Small intestine (tissue), 7 donors: Measurements from ENCODE around the gene ITK. TPM values are rescaled to one million over a fixed set of nuclear protein-coding genes. Genes with fewer than 3 reads are reported as not detected.
"Not testable (repeated sequence)": the region's sequence is repeated elsewhere in the genome, so short reads cannot be mapped to it uniquely, and the experiment has no call there.

Experiments
- DNase-seq, 2 donors: peaks; one replicate each; pipeline versions ENCODE4 v3.0.0 to v3.0.0-alpha.2; 2013
- FAIRE-seq: peaks from 2 replicates; lab custom pipeline; 2012; peaks lifted over from hg19 to GRCh38; lab: Jason Lieb, UNC
- H3K27ac ChIP-seq, 3 donors: one replicate each; pipeline ENCODE4 v1.5.1; 2013; ENCODE audit warnings: low read length in 2 of 3, mild to moderate bottlenecking in 2 of 3, control low read depth in 1 of 3, inconsistent platforms in 1 of 3, low read depth in 1 of 3, moderate library complexity in 1 of 3
- H3K27me3 ChIP-seq, 3 donors: one replicate each; pipeline ENCODE4 v1.6.1; 2013; ENCODE audit warnings: low read length in 3 of 3, inconsistent platforms in 1 of 3; ENCODE audit not compliant: control insufficient read depth in 3 of 3, insufficient read depth in 3 of 3
- H3K36me3 ChIP-seq, 3 donors: one replicate each; pipeline ENCODE4 v1.6.1; 2013; ENCODE audit warnings: low read length in 3 of 3, inconsistent platforms in 1 of 3, low read depth in 1 of 3, mild to moderate bottlenecking in 1 of 3, moderate library complexity in 1 of 3; ENCODE audit not compliant: control insufficient read depth in 3 of 3, insufficient read depth in 2 of 3
- H3K4me1 ChIP-seq, 3 donors: one replicate each; pipeline ENCODE4 v1.6.1; 2013; ENCODE audit warnings: low read length in 2 of 3, inconsistent platforms in 1 of 3, low read depth in 1 of 3, mild to moderate bottlenecking in 1 of 3, moderate library complexity in 1 of 3; ENCODE audit not compliant: control insufficient read depth in 3 of 3, insufficient read depth in 2 of 3
- H3K4me3 ChIP-seq, 3 donors: one replicate each; pipeline ENCODE4 v1.5.1; 2013; ENCODE audit warnings: low read length in 3 of 3, control low read depth in 1 of 3, inconsistent platforms in 1 of 3, low read depth in 1 of 3, mild to moderate bottlenecking in 1 of 3, moderate library complexity in 1 of 3
- H3K9me3 ChIP-seq, 2 donors: one replicate each; pipeline ENCODE4 v1.6.1; 2013; ENCODE audit warnings: low read depth in 1 of 2, low read length in 1 of 2; ENCODE audit not compliant: control insufficient read depth in 2 of 2, insufficient read depth in 1 of 2
- WGBS, 3 donors: extraction: QIAGEN DNeasy Blood & Tissue Kit; methylation state at CpG; one replicate each; pipeline ENCODE4 v1.1.7; 2013; 5-methylcytosine and 5-hydroxymethylcytosine counted together
- polyA plus RNA-seq, 4 donors: library from polyadenylated mRNA; stranded (reverse) in 3 of 4; unstranded in 1 of 4; fragments of 200-250 nt in 3 of 4; fragments of 120-200 nt in 1 of 4; gene quantifications; one replicate each; pipeline versions ENCODE4 v1.2.1 to v1.2.3, GENCODE V29; 2013
- donor health status: healthy with polysubstance abuse.
- donor health status: control.
- donor health status: control.
- donor health status: Bipolar disorder and iron deficiency.
- donor health status: healthy.

ITK gene
- polyA plus RNA-seq, 4 donors = 0.67 to 2.7 (median 1.4) TPM

- H3K36me3 ChIP-seq = no peaks in the 10 kb centered on the region
- peak overlapping the region in 1 of 3 donors; percentile 68 for H3K27ac ChIP-seq
- WGBS, 3 donors = 55 to 81% (median 66%) methylated on average over 3 of the region's 3 CpGs
- no peak overlapping the region for H3K4me3 ChIP-seq
- no peaks in the 10 kb centered on the region for H3K27me3 ChIP-seq
- no peaks in the 10 kb centered on the region for H3K9me3 ChIP-seq
- no peaks in the 10 kb centered on the region for H3K4me1 ChIP-seq
- FAIRE-seq (no peak), DNase-seq (no peak)
Observed at GRCh38 chr5:157178966-157179365, 1.7 kb upstream of the ITK start.

- FAIRE-seq = no peak
- peak overlapping the region in 1 of 3 donors; percentile 42 for H3K4me3 ChIP-seq
Observed at GRCh38 chr5:157182143-157182757, 1.6 kb downstream of the ITK start.

GRCh38 chr5:157184117-157184670 lies 3.6 kb downstream of the ITK start:
- H3K9me3 ChIP-seq = no peaks in the 10 kb centered on the region
- H3K36me3 ChIP-seq = no peaks in the 10 kb centered on the region
- H3K4me3 ChIP-seq = peak overlapping the region in 2 of 3 donors; percentile 13 to 35
- WGBS, 3 donors = 60 to 75% (median 69%) methylated on average over 8 of the region's 8 CpGs
- no peak for DNase-seq
- peaks cover 0 to 2% (median 0%) of the 10 kb centered on the region in 3 donors for H3K27me3 ChIP-seq
- no peak for FAIRE-seq
- no peak overlapping the region for H3K27ac ChIP-seq
- no peaks in the 10 kb centered on the region for H3K4me1 ChIP-seq

More at GRCh38 chr5:157182143-157182757, 1.6 kb downstream of the ITK start:
- Histone ChIP-seq H3K9me3 (no peaks in the 10 kb centered on the region), H3K27ac (no peak overlapping the region), H3K27me3 (peaks cover 0 to 2% (median 0%) of the 10 kb centered on the region in 3 donors), H3K36me3 (no peaks in the 10 kb centered on the region), H3K4me1 (no peaks in the 10 kb centered on the region)
- 41 to 62% (median 49%) methylated on average over 3 of the region's 3 CpGs for WGBS, 3 donors
- no peak for DNase-seq

GRCh38 chr5:157185122-157185521 lies 4.5 kb downstream of the ITK start:
- H3K27ac ChIP-seq, H3K36me3 ChIP-seq, H3K4me3 ChIP-seq, H3K9me3 ChIP-seq, H3K27me3 ChIP-seq, H3K4me1 ChIP-seq, FAIRE-seq, DNase-seq: not testable (repeated sequence)
- WGBS, 3 donors = 80 to 92% (median 86%) methylated on average over 6 of the region's 6 CpGs

GRCh38 chr5:157186309-157187045 lies 5.8 kb downstream of the ITK start:
- peaks cover 0 to 2% (median 0%) of the 10 kb centered on the region in 3 donors for H3K27me3 ChIP-seq
- H3K4me3 ChIP-seq = no peak overlapping the region
- H3K4me1 ChIP-seq = no peaks in the 10 kb centered on the region
- no peaks in the 10 kb centered on the region for H3K36me3 ChIP-seq
- FAIRE-seq (no peak), DNase-seq (no peak)
- 64 to 74% (median 68%) methylated on average over 11 to 12 of the region's 12 CpGs for WGBS, 3 donors
- H3K9me3 ChIP-seq = no peaks in the 10 kb centered on the region
- H3K27ac ChIP-seq = no peak overlapping the region

GRCh38 chr5:157187046-157187754 lies 6.6 kb downstream of the ITK start:
- H3K4me3 ChIP-seq = no peak overlapping the region
- FAIRE-seq = no peak
- 42 to 61% (median 54%) methylated on average over 5 of the region's 5 CpGs for WGBS, 3 donors

GRCh38 chr5:157188270-157188669 lies 7.6 kb downstream of the ITK start:
- no peak overlapping the region for H3K4me3 ChIP-seq
- H3K4me1 ChIP-seq = no peaks in the 10 kb centered on the region
- H3K27me3 ChIP-seq = peaks cover 0 to 2% (median 0%) of the 10 kb centered on the region in 3 donors
- no peaks in the 10 kb centered on the region for H3K36me3 ChIP-seq
- FAIRE-seq = no peak
- no peak overlapping the region for H3K27ac ChIP-seq
- DNase-seq = no peak
- peaks cover 0 to 3% of the 10 kb centered on the region in 2 donors for H3K9me3 ChIP-seq

More at GRCh38 chr5:157187046-157187754, 6.6 kb downstream of the ITK start:
- H3K9me3 ChIP-seq = no peaks in the 10 kb centered on the region
- peaks cover 0 to 2% (median 0%) of the 10 kb centered on the region in 3 donors for H3K27me3 ChIP-seq
- no peaks in the 10 kb centered on the region for H3K36me3 ChIP-seq
- H3K27ac ChIP-seq = no peak overlapping the region
- H3K4me1 ChIP-seq = no peaks in the 10 kb centered on the region
- no peak for DNase-seq

GRCh38 chr5:157189223-157189622 lies 8.6 kb downstream of the ITK start:
- H3K4me1 ChIP-seq = no peaks in the 10 kb centered on the region
- FAIRE-seq = no peak

More at GRCh38 chr5:157189223-157189622, 8.6 kb downstream of the ITK start:
- no peak for DNase-seq
- WGBS, 3 donors = 65 to 76% (median 67%) methylated on average over 7 of the region's 7 CpGs
- Histone ChIP-seq H3K27ac (no peak overlapping the region), H3K9me3 (peaks cover 0 to 3% of the 10 kb centered on the region in 2 donors), H3K36me3 (no peaks in the 10 kb centered on the region), H3K4me3 (no peak overlapping the region), H3K27me3 (peaks cover 0 to 1% (median 0%) of the 10 kb centered on the region in 3 donors)
